22Rv1 (cell line): Measurements from ENCODE around the gene CCZ1.
"Not testable (repeated sequence)": the region's sequence is repeated elsewhere in the genome, so short reads cannot be mapped to it uniquely, and the experiment has no call there.

ENCODE experiments used
- ZFX ChIP-seq: fragments of 450-650 bp; IDR thresholded peaks from 2 replicates; pipeline ENCODE4 v1.6.1; 2017; ENCODE audit warnings: antibody characterized with exemption, borderline replicate concordance
- TF ChIP-seq, protein P1 (sequence below): fragments of 450-650 bp; IDR thresholded peaks from 2 replicates; pipeline ENCODE4 v1.5.1; 2017; ENCODE audit warnings: mild to moderate bottlenecking

DNA sequence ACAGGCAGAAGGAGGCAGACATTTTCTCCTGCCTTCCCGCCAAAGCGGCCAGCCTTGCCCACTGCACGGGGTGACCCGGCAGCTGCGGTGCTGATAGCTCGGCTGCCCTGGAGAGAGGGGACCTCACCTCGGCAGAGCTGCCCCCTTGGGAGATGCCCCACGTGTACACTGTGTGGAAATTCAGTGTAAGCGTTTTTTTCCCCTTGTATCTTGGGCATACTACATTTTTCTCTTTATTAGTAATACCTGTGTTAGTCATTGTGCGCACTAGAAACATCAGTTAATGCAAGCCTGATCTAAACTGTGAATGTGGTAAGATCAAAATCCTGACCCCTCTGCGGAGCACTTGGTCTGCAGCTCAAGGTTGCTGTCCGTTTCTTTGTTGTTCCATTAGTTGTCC, 26.1 kb downstream of the CCZ1 start:
- TF ChIP-seq, protein P1, sequence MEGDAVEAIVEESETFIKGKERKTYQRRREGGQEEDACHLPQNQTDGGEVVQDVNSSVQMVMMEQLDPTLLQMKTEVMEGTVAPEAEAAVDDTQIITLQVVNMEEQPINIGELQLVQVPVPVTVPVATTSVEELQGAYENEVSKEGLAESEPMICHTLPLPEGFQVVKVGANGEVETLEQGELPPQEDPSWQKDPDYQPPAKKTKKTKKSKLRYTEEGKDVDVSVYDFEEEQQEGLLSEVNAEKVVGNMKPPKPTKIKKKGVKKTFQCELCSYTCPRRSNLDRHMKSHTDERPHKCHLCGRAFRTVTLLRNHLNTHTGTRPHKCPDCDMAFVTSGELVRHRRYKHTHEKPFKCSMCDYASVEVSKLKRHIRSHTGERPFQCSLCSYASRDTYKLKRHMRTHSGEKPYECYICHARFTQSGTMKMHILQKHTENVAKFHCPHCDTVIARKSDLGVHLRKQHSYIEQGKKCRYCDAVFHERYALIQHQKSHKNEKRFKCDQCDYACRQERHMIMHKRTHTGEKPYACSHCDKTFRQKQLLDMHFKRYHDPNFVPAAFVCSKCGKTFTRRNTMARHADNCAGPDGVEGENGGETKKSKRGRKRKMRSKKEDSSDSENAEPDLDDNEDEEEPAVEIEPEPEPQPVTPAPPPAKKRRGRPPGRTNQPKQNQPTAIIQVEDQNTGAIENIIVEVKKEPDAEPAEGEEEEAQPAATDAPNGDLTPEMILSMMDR, result not testable (repeated sequence)
- not testable (repeated sequence) for TF ChIP-seq ZFX
